AML-193 (cell line): ENCODE results near the gene TMEM59L.
A peak's percentile ranks its signal among the peaks of the same experiment; 100 is the strongest.
"Not testable (repeated sequence)": the region's sequence is repeated elsewhere in the genome, so short reads cannot be mapped to it uniquely, and the experiment has no call there.

Source experiments
- DNase-seq, 2 experiments: peaks; one replicate each; lab custom pipeline; 2025; lab: John Stamatoyannopoulos, UW

The TMEM59L gene

GRCh38 chr19:18594096-18594823 lies 18.4 kb upstream of the TMEM59L start:
- peak; percentile 68 to 74 for DNase-seq

GRCh38 chr19:18594824-18595373 lies 17.8 kb upstream of the TMEM59L start:
- no peak for DNase-seq

- no peak for DNase-seq
Measured at GRCh38 chr19:18595475-18595874, 17.2 kb upstream of the TMEM59L start.

- no peak for DNase-seq
Measured at GRCh38 chr19:18596752-18597157, 15.9 kb upstream of the TMEM59L start.

GRCh38 chr19:18597809-18598660 lies 14.6 kb upstream of the TMEM59L start:
- no peak for DNase-seq

GRCh38 chr19:18599485-18599884 lies 13.2 kb upstream of the TMEM59L start:
- no peak for DNase-seq

- not testable (repeated sequence) for DNase-seq
Measured at GRCh38 chr19:18600692-18601397, 11.8 kb upstream of the TMEM59L start.

DNA sequence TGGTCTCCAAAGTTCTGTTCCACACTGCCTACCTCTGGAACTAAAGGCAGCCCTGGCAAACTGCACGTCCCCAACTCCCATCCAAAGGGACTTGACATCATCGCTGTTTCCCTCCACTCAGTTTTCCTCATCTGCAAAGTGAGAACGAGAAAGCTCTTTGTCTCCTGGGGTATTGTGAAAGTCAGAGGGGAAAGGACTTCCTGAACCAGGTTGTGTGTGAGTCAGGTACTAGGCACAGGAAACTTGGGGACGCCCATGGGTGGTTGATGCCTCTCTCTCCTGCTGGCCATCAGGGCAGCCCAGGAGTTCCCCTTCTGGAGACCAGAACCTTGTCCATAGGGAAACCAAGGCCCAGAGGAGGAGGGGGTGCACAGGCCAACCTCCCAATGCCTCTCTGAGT lies 10.8 kb upstream of the TMEM59L start:
- no peak for DNase-seq

DNA sequence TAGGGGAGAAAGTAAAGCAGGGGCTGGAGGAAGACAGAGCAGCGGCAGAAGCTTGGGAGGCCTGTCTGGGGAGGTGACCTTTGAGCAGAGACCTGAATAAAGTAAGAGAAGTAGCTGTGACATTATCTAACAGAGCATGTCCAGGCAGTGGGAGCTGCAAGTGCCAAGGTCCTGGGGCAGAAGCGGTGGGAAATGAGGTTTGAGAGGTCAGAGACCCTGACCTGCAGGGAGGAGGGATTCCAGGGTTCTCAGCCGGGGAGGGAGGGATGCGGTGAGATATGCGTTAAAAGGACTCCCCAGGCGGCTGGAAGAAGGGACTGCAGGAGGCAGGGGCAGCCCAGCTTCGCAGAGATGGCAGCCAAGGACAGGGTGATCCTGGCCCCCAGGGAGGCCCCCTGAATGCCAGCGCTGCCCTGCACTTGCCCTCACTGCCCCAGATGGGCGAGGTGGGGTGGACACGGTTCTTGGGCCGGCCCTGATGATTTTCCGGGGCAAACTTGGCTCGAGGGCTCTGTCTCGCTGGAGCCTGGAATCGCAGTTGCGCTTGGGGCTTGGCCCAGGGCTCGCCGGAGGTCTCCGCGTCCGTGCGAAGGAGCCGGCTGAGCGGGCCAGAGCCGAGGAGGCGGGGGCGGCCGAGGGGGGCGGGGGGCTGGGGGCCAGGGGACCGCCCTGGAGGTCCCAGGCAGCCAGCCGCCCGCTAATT lies 9.3 kb upstream of the TMEM59L start:
- no peak for DNase-seq

GRCh38 chr19:18603958-18604819 lies 8.5 kb upstream of the TMEM59L start:
- no peak for DNase-seq

DNA sequence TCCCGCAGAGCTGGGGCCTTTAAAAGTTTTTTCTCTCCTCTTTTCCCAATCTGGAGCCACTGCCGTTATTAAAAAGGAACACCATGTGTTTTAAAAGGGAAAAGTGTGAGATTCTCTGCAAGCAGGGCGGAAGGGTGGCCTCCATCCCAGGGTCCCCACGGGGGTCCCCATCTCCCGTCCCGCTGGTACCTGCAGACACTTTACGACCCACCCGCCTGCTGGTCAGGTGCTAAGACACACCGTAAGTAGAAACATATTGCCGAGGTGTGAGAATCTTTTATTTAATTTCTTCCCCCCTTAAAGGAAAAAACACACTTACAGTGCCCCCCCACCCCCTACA lies 7.9 kb upstream of the TMEM59L start:
- DNase-seq: no peak

GRCh38 chr19:18605196-18605545 lies 7.5 kb upstream of the TMEM59L start:
- DNase-seq: no peak

- DNase-seq: no peak
Measured at GRCh38 chr19:18605546-18606280, 7.0 kb upstream of the TMEM59L start.

- no peak for DNase-seq
Measured at GRCh38 chr19:18606281-18607225, 6.1 kb upstream of the TMEM59L start, which contains the start of gene CRLF1. TSS of gene CRLF1 (minus strand) at chr19:18606799. CDS start at chr19:18606656, 143 bp downstream.

GRCh38 chr19:18607226-18608101 lies 5.2 kb upstream of the TMEM59L start:
- no peak for DNase-seq

DNA sequence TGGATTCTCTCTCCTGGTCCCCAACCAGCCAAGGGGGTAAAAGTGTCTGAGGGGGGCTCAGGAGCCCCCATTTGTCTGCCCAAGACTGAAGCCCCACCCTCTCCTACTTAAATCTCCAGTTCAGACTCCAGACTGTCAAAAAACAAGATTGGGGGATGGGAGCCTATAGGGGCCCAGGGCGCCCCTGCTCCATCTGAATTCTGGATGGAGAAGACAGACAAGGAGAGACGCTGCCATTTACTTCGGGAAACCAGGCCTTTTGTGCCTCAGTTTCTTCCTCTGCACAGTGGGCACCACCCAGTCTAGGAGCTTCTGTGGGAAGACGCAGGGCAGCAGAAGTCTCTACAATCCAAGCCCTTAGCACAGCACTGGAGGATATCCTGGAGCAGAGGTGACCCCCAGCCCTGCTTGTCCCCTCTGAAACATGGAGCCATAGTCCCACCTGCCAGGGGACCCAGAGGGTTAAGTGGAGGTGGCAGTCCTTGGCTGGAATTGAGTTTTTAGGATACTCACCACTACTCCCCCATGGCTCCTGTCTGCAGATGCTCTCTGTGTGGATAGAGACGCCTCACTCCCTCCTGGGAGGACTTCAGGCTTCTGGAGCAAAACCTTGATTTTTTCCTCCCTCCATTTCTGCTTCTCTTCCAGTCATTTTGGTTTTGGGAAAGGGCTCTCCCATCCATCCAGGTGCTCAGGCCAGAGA lies 4.4 kb upstream of the TMEM59L start:
- no peak for DNase-seq
